Activated T-cell treated with anti-CD3 and anti-CD28 coated beads, Interleukin-2, amount 50 U/mL, for 1 hour (primary cell): Measurements from ENCODE around the gene KCNIP1.

Experiments used
- DNase-seq: peaks from one replicate; pipeline ENCODE4 v3.0.0-alpha.2; 2020

The KCNIP1 gene

GRCh38 chr5:170483701-170484458, 19.9 kb upstream of the KCNIP1 start:
- DNase-seq = no peak

GRCh38 chr5:170484459-170484831, 19.4 kb upstream of the KCNIP1 start:
- no peak for DNase-seq

GRCh38 chr5:170484847-170485615, 18.8 kb upstream of the KCNIP1 start:
- no peak for DNase-seq

- DNase-seq = no peak
These were observed 18.3 kb upstream of the KCNIP1 start for GRCh38 chr5:170485616-170485911.

GRCh38 chr5:170486371-170486770, 17.4 kb upstream of the KCNIP1 start:
- no peak for DNase-seq

- DNase-seq = no peak
These were observed 15.2 kb upstream of the KCNIP1 start for GRCh38 chr5:170488570-170488969.

- no peak for DNase-seq
These were observed 14.6 kb upstream of the KCNIP1 start for GRCh38 chr5:170489199-170489598.

GRCh38 chr5:170490381-170490780, 13.4 kb upstream of the KCNIP1 start:
- DNase-seq = no peak

- DNase-seq = no peak
These were observed 12.3 kb upstream of the KCNIP1 start for GRCh38 chr5:170491479-170491878.

GRCh38 chr5:170493028-170493820, 10.6 kb upstream of the KCNIP1 start:
- DNase-seq = no peak

- DNase-seq = no peak
These were observed 9.8 kb upstream of the KCNIP1 start for GRCh38 chr5:170494041-170494440.

GRCh38 chr5:170495825-170496661, 7.8 kb upstream of the KCNIP1 start:
- no peak for DNase-seq

- DNase-seq = no peak
These were observed 7.2 kb upstream of the KCNIP1 start for GRCh38 chr5:170496662-170497028.

GRCh38 chr5:170497311-170498038, 6.3 kb upstream of the KCNIP1 start:
- DNase-seq = no peak

- DNase-seq = no peak
These were observed 4.9 kb upstream of the KCNIP1 start for GRCh38 chr5:170498811-170499351.

- no peak for DNase-seq
These were observed 4.2 kb upstream of the KCNIP1 start for GRCh38 chr5:170499621-170500020.

- DNase-seq = no peak
These were observed 2.5 kb upstream of the KCNIP1 start for GRCh38 chr5:170501361-170501760.

GRCh38 chr5:170501931-170502330, 1.9 kb upstream of the KCNIP1 start:
- no peak for DNase-seq

GRCh38 chr5:170504616-170505266, 921 bp downstream of the KCNIP1 start:
- DNase-seq = no peak

- DNase-seq = no peak
These were observed 4.2 kb downstream of the KCNIP1 start for GRCh38 chr5:170508036-170508435.

GRCh38 chr5:170508660-170509347, 5.0 kb downstream of the KCNIP1 start:
- DNase-seq = no peak
